NCI-H2227 treated with DMSO at 0.1 percent for 48 hours (cell line): ENCODE results near the gene TUBA4B.
A peak's percentile ranks its signal among the peaks of the same experiment; 100 is the strongest.

Source experiments
- DNase-seq: peaks from one replicate; lab custom pipeline; 2025; lab: John Stamatoyannopoulos, UW

The TUBA4B gene

DNA sequence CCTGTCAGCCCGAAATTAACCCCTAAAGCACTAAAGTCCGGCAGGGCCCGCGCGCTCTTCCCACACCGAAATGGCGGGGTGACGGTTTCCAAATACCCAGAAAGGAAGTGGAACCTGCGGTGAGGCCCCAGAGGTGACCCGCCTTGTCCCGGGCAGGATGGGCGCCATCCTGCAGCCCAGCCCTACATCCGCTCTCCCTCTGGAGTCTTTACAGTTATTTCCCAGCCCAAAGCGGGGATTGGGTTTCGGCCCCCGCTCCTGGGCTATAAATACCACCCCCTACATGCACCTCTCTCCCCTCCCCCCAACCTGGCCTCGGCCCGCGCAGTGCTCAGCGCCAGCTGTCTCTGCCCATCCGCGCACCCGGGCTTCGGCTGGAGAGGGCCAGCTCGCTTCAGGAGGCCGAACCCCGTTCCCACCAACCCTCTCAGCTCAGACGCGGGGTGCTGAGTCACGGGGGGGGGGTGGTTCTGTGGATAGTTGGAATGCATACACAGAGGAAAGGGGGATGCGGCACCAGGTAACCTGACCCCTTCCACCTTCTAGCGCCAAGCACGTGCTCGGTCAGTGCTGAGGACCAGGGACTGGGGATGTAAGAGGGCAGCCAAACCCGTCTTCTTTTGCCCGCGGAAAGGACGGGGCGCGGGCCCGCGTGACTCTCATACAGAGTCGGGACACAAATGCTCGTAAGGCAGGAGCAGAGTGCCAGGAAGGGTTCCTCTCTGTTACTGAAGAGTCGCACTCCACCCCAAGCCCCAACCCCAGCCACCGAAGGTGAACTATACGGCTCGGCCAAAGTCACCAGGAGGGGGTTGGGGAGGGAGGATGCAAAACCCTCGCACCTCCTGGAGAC is at the start of gene TUBA4B:
TSS of gene TUBA4B (plus strand) at position 344 of the 853 bp plus-strand sequence. CDS start at position 509, 165 bp downstream.
- DNase-seq, result no peak

- no peak for DNase-seq
These were observed 48.4 kb upstream of the TUBA4B start for GRCh38 chr2:219204425-219205164.

DNA sequence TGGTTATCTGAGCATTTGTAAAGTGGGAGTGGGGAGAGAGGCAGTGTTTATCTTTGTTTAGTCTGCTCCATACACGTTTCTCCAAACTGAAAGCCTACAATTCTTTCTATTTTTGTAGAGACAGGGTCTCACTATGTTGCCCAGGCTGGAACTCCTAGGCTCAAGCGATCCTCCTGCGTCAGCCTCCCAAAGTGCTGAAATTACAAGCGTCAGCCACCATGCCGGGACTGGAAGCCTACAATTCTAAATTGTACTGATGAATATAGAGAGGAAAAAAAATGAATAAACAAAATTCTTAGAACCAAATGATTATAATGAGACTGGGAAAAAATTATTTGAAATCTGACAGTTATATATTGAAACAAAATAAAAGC is 47.9 kb upstream of the TUBA4B start:
- no peak for DNase-seq

DNA sequence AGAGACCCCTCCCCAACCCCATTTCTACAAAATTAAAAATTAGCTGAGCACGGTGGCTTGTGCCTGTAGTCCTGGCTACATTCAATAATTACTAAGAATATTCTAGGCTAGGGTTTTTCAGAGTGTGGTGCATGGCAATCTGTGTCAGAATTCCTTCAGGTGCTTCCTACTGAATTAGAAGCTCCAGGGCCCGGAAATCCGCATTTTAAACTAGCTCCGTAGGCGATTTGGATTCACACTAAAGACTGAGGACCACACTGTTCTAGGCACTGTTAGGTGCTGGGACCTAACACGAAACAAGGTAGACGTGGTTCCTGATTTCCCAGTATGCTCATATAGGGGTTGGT is 47.1 kb upstream of the TUBA4B start:
- no peak for DNase-seq

GRCh38 chr2:219206328-219207133 is 46.5 kb upstream of the TUBA4B start, which contains the start of gene ZFAND2B:
Gene ZFAND2B, plus strand, starts transcription at chr2:219206782. Its CDS starts 206 bp downstream, at chr2:219206988.
- peak; percentile 96 for DNase-seq

- DNase-seq, result no peak
These were observed 45.7 kb upstream of the TUBA4B start for GRCh38 chr2:219207134-219207883.

GRCh38 chr2:219207884-219208740 is 44.9 kb upstream of the TUBA4B start:
- DNase-seq, result peak; percentile 45

- DNase-seq, result no peak
These were observed 43.5 kb upstream of the TUBA4B start for GRCh38 chr2:219209236-219210195.

GRCh38 chr2:219210196-219210885 is 42.7 kb upstream of the TUBA4B start:
- DNase-seq, result no peak

GRCh38 chr2:219210886-219211362 is 42.1 kb upstream of the TUBA4B start:
- no peak for DNase-seq

DNA sequence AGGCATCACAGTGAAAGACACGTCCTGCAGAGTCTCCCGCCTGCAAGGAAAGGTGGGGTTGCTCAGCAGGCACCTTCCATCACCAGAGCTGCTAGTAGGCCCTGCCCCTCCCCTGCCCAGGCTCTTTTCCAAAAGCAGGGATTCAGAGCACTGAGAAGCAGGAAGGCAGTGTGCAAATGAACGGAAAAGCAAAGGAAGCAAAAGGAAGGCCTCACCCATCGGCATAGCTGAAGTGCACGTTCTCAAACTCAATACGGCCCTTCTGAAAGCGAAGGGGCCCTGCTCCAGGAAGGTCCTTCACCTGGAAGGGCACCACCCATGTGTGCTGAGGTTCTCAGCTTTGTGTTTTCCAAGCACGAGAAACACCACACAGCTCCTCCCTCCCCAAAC is 40.0 kb upstream of the TUBA4B start:
- DNase-seq, result no peak

- no peak for DNase-seq
These were observed 39.5 kb upstream of the TUBA4B start for GRCh38 chr2:219213486-219214071.

DNA sequence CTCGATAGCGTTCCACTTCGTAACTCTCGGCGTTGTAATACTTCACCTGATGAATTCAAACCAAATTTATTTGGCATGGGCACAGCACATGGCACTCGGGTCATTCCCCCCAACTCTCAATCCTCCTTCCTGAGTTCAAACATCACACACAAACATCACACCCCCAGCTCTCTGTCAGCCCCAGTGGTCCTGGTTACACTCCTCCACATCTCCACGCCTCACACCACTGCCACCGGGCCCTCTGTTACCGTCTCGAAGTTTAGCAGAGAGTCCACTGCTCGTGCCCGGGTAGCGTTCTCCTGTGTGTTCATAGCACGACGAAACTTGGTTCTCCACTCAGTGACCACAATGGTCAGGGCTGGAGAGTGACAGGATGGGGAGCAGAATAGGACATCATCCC is 38.9 kb upstream of the TUBA4B start:
- no peak for DNase-seq

DNA sequence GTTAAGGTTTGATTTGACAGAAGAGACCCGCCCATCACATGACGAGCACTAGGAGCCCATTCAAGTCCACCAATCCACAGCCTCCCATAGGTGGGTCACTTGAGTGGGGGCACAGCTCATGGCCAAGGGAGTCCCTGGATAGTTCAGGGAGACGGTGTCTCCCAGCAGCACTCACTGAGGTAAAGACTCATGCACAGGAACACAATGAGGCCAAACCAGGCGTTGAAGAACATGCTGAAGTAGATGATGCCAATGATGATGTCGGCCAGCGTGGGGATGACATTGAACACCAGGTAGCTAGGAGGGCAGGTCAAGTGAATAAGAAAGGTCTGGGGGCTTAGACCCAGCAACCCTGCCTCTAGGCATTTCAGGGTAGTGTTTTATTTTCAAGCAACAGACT is 38.3 kb upstream of the TUBA4B start:
- DNase-seq, result no peak

GRCh38 chr2:219215871-219216534 is 37.0 kb upstream of the TUBA4B start:
- no peak for DNase-seq

DNA sequence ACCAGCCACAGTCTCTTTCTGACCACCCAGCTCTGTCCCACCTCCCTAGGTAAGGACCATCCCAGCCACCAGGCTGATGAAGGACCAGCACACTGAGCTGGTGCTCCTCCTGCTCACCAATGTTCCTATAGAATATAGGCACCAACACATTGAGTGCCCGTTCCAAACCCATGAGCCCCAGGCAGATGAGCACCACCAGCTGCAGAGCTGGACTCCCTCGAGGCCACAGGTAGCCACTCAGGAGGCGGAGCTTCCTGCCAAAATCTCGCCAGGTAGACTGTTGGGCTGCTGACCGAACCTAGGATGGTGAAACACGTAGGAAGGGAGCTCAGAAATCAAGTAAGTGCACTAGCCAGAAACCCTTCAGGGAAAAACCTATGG is 36.5 kb upstream of the TUBA4B start:
- DNase-seq, result no peak

DNA sequence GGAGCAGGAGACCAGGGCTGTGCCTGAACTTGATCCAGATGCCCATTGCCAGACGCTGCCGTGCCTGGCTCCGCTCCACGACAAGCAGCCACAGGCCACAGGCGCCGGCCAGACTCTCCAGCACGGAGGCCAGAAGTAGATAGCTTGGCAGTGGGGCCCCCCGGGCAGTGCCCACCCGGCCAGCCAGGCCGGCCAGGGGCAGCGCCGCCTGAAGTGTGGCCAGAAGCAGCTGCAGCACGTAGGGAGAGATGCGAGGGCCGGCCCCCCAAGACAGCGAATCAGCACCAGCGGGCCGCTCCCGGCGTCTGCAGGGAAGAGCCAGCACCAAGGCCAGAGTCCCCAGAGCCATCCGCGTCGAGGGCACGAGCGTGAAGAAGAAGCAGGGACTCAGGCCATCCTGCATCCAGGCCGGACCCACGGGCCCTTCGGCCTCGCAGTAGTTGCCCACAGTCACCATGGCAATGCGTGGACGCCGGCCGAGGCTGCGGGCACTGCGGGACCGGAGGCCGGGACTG is 34.8 kb upstream of the TUBA4B start:
- peak; percentile 49 for DNase-seq
